T-helper 2 cell treated with Interferon-gamma antibody and Interleukin-4, amounts not matched to agents 100 ng/mL and 5 ng/mL, for 36 hours (primary cell): ENCODE data around the gene COMMD7. TPM values are rescaled to one million over a fixed set of nuclear protein-coding genes. Genes with fewer than 3 reads are reported as not detected.
"Not testable (repeated sequence)": the region's sequence is repeated elsewhere in the genome, so short reads cannot be mapped to it uniquely, and the experiment has no call there.

Experiments used
- intact Hi-C: fragments of 100-400 bp; cut with micrococcal nuclease; formaldehyde crosslinking; loops from one replicate; pipeline ENCODE4 v1.15.1; 2023
- total RNA-seq: library from RNA; stranded (reverse); gene quantifications from 2 replicates; pipeline ENCODE4 v1.2.3, GENCODE V29; 2022

The COMMD7 gene
- total RNA-seq, 1 donor from 2014 or later, result 68.6 TPM

DNA sequence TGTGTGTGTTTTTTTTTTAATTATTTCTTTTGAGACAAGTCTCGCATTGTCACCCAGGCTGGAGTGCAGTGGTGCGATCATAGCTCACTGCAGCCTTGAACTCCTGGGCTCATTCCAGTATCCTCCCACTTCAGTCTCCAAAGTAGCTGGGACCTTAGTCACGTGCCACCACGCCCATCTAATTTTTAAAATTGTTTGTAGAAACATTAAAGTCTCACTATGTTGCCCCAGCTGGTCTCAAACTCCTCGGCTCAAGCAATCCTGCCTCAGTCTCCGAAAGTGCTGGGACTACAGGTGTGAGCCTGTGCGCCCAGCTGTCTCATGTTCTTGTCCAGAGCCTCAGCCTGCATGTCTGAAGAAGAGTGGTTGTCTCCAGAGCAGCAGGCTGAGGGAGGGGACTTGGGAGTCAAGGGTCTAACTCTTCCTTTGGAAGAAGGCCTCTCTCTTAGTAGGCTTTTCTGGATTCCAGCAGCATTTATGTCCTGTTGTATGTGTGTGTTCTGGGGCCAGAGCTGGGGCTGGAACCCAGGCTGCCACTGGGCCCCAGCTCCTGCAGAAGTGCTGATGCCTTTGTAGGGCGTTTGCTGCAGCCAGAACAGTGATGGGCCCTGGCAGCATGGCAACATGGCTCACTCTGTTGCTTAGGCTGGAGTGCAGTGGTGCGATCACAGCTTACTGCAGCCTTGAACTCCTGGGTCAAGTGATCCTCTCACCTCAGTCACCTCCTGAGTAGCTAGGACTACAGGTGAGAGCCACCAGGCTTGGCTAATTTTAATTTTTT lies 24.3 kb upstream of the COMMD7 start:
- intact Hi-C loops, result no loop called here

DNA sequence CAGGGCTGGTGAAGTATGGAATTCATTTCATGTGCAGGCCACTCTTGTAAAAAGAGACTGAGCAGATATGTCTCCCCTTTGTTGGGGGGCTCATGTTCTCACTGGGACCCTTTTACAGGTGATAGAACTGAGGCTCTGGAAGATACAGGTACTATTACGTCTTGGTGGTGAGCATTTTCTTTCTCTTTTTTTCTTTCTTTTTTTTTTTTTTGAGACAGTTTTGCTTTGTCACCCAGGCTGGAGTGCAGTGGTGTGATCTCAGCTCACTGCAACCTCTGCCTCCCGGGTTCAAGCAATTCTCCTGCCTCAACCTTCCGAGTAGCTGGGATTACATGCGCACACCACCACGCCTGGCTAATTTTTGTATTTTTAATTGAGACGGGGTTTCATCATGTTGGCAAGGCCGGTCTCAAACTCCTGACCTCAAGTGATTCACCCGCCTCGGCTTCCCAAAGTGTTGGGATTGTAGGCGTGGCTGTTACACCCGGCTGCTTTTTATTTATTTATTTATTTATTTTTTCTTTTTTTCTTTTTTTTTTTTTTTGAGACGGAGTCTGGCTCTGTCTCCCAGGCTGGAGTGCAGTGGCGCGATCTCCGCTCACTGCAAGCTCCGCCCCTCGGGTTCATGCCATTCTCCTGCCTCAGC lies 22.1 kb upstream of the COMMD7 start:
- intact Hi-C loops, result not testable (repeated sequence)

DNA sequence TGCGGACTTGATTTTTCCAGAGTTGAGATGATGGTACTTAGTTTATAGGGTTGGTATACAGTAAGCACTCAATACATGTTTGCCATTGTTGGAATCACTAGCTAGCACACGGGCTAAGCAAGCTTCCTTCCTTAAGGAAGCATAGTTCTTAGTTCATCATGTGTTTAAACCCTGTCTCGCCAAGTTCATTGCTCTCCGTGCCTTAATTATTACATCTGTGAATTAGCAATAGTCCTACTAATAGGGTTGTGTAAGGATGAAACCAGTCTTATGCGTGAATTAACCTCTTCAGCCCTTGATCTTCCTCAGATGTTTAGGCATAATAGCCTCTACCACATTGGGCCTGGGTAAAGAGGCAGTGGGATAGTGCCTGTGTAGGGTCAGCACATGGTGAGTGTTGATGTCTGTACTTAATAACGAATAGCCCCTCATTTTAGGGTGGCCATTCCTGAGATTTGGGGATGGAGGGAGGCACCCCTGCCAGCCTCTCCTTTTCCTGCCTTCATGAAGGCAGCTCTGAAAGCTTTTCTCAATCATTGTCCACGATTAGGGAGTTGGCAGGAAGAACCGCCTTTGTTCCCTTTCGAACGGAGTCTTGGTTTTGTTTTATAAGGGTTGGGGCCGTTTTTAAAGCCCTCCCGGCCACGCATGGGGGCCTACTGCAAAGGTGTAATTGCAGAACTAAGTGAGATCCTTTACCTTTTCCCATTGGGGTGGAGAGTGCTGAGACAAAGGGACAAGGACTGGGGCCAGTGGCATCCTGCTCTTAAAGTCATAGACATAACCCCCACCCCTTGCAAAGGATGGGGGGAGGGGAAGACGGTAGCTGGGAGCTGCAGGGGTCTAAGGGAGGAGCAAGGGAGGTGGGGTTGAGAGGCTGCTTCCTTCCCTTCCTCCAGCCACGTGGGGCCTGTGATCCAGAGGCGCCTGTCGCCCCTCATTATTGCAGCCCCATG lies 21.0 kb upstream of the COMMD7 start:
- intact Hi-C loops, result no loop called here

GRCh38 chr20:32763202-32764004 lies 20.1 kb upstream of the COMMD7 start:
- intact Hi-C loops, result loop anchor here (2.0 kb wide), 1 partner anchor 21 kb away; the partner anchor contains the start of gene COMMD7

- intact Hi-C loops, result loop anchor here (2.0 kb wide), 1 partner anchor 20 kb away; the partner anchor contains the start of gene COMMD7
Observed at GRCh38 chr20:32762754-32763201, 19.5 kb upstream of the COMMD7 start.

GRCh38 chr20:32761831-32762753 lies 18.8 kb upstream of the COMMD7 start, which contains the start of gene DNMT3B:
TSS of gene DNMT3B (plus strand) at chr20:32762385. CDS start at chr20:32780324, 17,939 bp downstream.
- intact Hi-C loops, result loop anchor here (2.0 kb wide), 1 partner anchor 19 kb away; the partner anchor contains the start of gene COMMD7

- intact Hi-C loops, result no loop called here
Observed at GRCh38 chr20:32761417-32761830, 18.2 kb upstream of the COMMD7 start.

- intact Hi-C loops, result no loop called here
Observed at GRCh38 chr20:32756156-32756555, 12.9 kb upstream of the COMMD7 start.

- intact Hi-C loops, result no loop called here
Observed at GRCh38 chr20:32753731-32754130, 10.5 kb upstream of the COMMD7 start.

GRCh38 chr20:32752458-32753250 lies 9.4 kb upstream of the COMMD7 start:
- intact Hi-C loops, result no loop called here

- intact Hi-C loops, result no loop called here
Observed at GRCh38 chr20:32751702-32752457, 8.6 kb upstream of the COMMD7 start.

DNA sequence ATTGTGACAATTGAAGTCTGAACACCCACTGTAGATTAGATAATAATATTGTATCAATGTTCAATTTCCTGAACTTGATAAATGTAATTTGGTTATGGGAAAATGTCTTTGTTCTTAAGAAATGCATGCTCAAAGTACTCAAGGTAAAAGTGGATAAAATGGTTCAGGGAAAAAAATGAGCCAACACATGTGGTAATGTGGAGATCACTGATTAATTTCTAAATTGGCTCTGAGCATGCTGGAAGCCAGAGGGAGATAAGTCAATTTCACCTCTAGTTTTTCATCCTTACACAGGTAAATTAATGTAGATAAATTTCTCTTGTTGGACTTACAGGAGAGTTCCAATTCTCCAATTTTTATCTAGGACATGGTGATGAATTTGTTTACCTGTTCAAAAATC lies 8.0 kb upstream of the COMMD7 start:
- intact Hi-C loops, result no loop called here

DNA sequence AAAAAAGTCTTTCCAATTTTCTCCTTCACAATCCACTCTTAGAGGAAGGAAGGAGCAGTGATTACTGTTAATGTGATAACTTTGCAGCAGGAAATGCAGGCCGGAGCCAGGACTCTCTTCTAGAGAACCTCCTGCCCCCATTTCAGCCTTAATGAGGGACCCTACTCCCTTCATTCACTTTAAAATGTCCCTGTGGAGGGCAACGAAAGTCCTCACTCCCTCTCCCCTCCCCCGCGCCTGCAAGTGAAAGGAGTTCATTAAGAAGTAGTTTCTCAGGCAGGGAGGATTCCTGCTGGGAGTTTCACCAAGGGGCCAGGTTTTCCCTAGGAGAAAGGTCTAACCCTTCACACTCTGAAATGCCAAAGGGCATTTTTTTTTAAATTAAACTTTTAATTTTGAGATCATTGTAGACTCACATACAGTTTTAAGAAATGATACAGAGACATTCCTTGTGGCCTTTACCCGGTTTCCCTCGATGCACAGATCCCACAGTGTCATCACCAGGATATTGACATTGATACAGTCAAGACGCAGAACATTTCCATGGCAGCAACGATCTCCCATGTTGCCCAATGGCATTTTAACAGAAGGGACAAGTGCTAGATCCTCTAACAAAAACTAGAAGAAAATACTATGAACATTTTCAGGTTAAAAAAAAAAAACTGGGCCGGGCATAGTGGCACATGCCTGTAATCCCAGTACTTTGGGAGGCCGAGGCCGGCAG lies 6.8 kb upstream of the COMMD7 start:
- intact Hi-C loops, result no loop called here

GRCh38 chr20:32742322-32743236 lies 688 bp downstream of the COMMD7 start:
- intact Hi-C loops, result loop anchor here (2.0 to 5.0 kb wide), 2 partner anchors 20 to 205 kb away; partner anchors contain the start of gene DNMT3B

- intact Hi-C loops, result loop anchor here (5.0 kb wide), 1 partner anchor 204 kb away; no protein-coding TSS in a partner anchor
Observed at GRCh38 chr20:32741151-32741550, 2.1 kb downstream of the COMMD7 start.
